ENCODE measurements around the gene CMSS1.

CMSS1 gene

GRCh38 chr3:99965681-99966408, 148.2 kb downstream of the CMSS1 start:
- DNase-seq, result no peak

- no peak for DNase-seq
Measured at GRCh38 chr3:99966662-99967416, 149.2 kb downstream of the CMSS1 start.

GRCh38 chr3:99967796-99968195, 150.1 kb downstream of the CMSS1 start:
- DNase-seq, result no peak

GRCh38 chr3:99969136-99969535, 151.5 kb downstream of the CMSS1 start:
- DNase-seq, result no peak

- DNase-seq, result no peak
Measured at GRCh38 chr3:99970198-99970597, 152.5 kb downstream of the CMSS1 start.

GRCh38 chr3:99971761-99972160, 154.1 kb downstream of the CMSS1 start:
- DNase-seq, result no peak

- DNase-seq, result no peak
Measured at GRCh38 chr3:99972380-99973104, 154.9 kb downstream of the CMSS1 start.

GRCh38 chr3:99974989-99975388, 157.3 kb downstream of the CMSS1 start:
- DNase-seq, result no peak

- no peak for DNase-seq
Measured at GRCh38 chr3:99976584-99976983, 158.9 kb downstream of the CMSS1 start.

GRCh38 chr3:99978221-99978620, 160.6 kb downstream of the CMSS1 start:
- no peak for DNase-seq

GRCh38 chr3:99980606-99981005, 162.9 kb downstream of the CMSS1 start:
- DNase-seq, result no peak

- DNase-seq, result no peak
Measured at GRCh38 chr3:99981138-99981537, 163.5 kb downstream of the CMSS1 start.

GRCh38 chr3:99982650-99983049, 165.0 kb downstream of the CMSS1 start:
- no peak for DNase-seq

GRCh38 chr3:99984139-99984538, 166.5 kb downstream of the CMSS1 start:
- DNase-seq, result no peak

- DNase-seq, result no peak
Measured at GRCh38 chr3:99984668-99985067, 167.0 kb downstream of the CMSS1 start.

GRCh38 chr3:99990179-99990578, 172.5 kb downstream of the CMSS1 start:
- no peak for DNase-seq

- no peak for DNase-seq
Measured at GRCh38 chr3:99997293-99997692, 179.6 kb downstream of the CMSS1 start.

GRCh38 chr3:99999536-99999935, 181.9 kb downstream of the CMSS1 start:
- no peak for DNase-seq

- DNase-seq, result no peak
Measured at GRCh38 chr3:100001083-100001482, 183.4 kb downstream of the CMSS1 start.

GRCh38 chr3:100001526-100002270, 184.0 kb downstream of the CMSS1 start:
- DNase-seq, result no peak

GRCh38 chr3:100002599-100003350, 185.1 kb downstream of the CMSS1 start:
- no peak for DNase-seq
